ENCODE results near the gene AIF1. TPM values are rescaled to one million over a fixed set of nuclear protein-coding genes. Genes with fewer than 3 reads are reported as not detected.
"Not testable (repeated sequence)": the region's sequence is repeated elsewhere in the genome, so short reads cannot be mapped to it uniquely, and the experiment has no call there.

The AIF1 gene
- total RNA-seq, 1 experiment from 2014 or later = 2.2 TPM

GRCh38 chr6:31587791-31588777 lies 26.9 kb upstream of the AIF1 start:
- no peak for DNase-seq
- H3K4me3 ChIP-seq (ENCODE audit: low read depth, low read length) = no peak overlapping the region
- ChIA-PET CTCF (interaction anchor here (1.3 kb wide), 1 partner anchor 10 kb away, joined by 3 read pairs; no protein-coding TSS in a partner anchor), POLR2A (interaction anchor here (0.5 kb wide), 1 partner anchor 41 kb away, joined by 3 read pairs; the partner anchor contains the start of gene NFKBIL1)
- no peaks in the 10 kb centered on the region for H3K4me1 Mint-ChIP-seq (ENCODE audit: low read depth, unreplicated experiment)
- intact Hi-C loops (cut with micrococcal nuclease; ENCODE audit: unreplicated experiment) = no loop called here
- no TSS peak for BruUV-seq (replicated peaks)
- no peaks in the 10 kb centered on the region for H3K27me3 ChIP-seq (replicated peaks; ENCODE audit: control insufficient read depth, insufficient read depth, low read length)
- no peaks in the 10 kb centered on the region for H3K9me3 Mint-ChIP-seq (ENCODE audit: unreplicated experiment)
- H3K4me3 Mint-ChIP-seq (ENCODE audit: unreplicated experiment) = no peak overlapping the region
- H3K9me3 ChIP-seq = no peaks in the 10 kb centered on the region
- no peak overlapping the region for H3K27ac Mint-ChIP-seq (ENCODE audit: unreplicated experiment)
- no peak for TF ChIP-seq CTCF (IDR thresholded peaks at IDR 0.05; ENCODE audit: insufficient read depth in 1 of 2, low read depth in 1 of 2, low read length in 1 of 2, severe bottlenecking in 1 of 2, unreplicated experiment in 1 of 2)
- H3K4me1 ChIP-seq = no peaks in the 10 kb centered on the region
- H3K36me3 Mint-ChIP-seq (ENCODE audit: insufficient read depth, unreplicated experiment) = no peaks in the 10 kb centered on the region
- no peaks in the 10 kb centered on the region for H3K36me3 ChIP-seq (ENCODE audit: control insufficient read depth, insufficient read depth, low read length)
- no peaks in the 10 kb centered on the region for H3K27me3 Mint-ChIP-seq (ENCODE audit: insufficient read depth, unreplicated experiment)

- Mint-ChIP-seq H3K27me3 (ENCODE audit: insufficient read depth, unreplicated experiment) (no peaks in the 10 kb centered on the region), H3K27ac (ENCODE audit: unreplicated experiment) (no peak overlapping the region), H3K4me1 (ENCODE audit: low read depth, unreplicated experiment) (no peaks in the 10 kb centered on the region), H3K4me3 (ENCODE audit: unreplicated experiment) (no peak overlapping the region), H3K36me3 (ENCODE audit: insufficient read depth, unreplicated experiment) (no peaks in the 10 kb centered on the region), H3K9me3 (ENCODE audit: unreplicated experiment) (no peaks in the 10 kb centered on the region)
- ChIA-PET POLR2A (no interaction called here), CTCF (interaction anchor here (1.3 kb wide), 1 partner anchor 9 kb away, joined by 3 read pairs; no protein-coding TSS in a partner anchor)
- no TSS peak for BruUV-seq (replicated peaks)
- no peaks in the 10 kb centered on the region for H3K36me3 ChIP-seq (ENCODE audit: control insufficient read depth, insufficient read depth, low read length)
- TF ChIP-seq CTCF (IDR thresholded peaks at IDR 0.05; ENCODE audit: insufficient read depth in 1 of 2, low read depth in 1 of 2, low read length in 1 of 2, severe bottlenecking in 1 of 2, unreplicated experiment in 1 of 2) = no peak
- no peak overlapping the region for H3K4me3 ChIP-seq (ENCODE audit: low read depth, low read length)
- no peaks in the 10 kb centered on the region for H3K9me3 ChIP-seq
- intact Hi-C loops (cut with micrococcal nuclease; ENCODE audit: unreplicated experiment) = no loop called here
- no peak for DNase-seq
- no peaks in the 10 kb centered on the region for H3K27me3 ChIP-seq (replicated peaks; ENCODE audit: control insufficient read depth, insufficient read depth, low read length)
- no peaks in the 10 kb centered on the region for H3K4me1 ChIP-seq
Observed at GRCh38 chr6:31588871-31589650, 26.0 kb upstream of the AIF1 start.

GRCh38 chr6:31590691-31591090 lies 24.3 kb upstream of the AIF1 start:
- H3K4me3 Mint-ChIP-seq (ENCODE audit: unreplicated experiment); H3K4me1 Mint-ChIP-seq (ENCODE audit: low read depth, unreplicated experiment); POLR2A ChIA-PET; DNase-seq; H3K9me3 Mint-ChIP-seq (ENCODE audit: unreplicated experiment); H3K9me3 ChIP-seq; H3K4me3 ChIP-seq (ENCODE audit: low read depth, low read length); H3K27me3 Mint-ChIP-seq (ENCODE audit: insufficient read depth, unreplicated experiment); H3K27ac Mint-ChIP-seq (ENCODE audit: unreplicated experiment); H3K27me3 ChIP-seq (replicated peaks; ENCODE audit: control insufficient read depth, insufficient read depth, low read length); CTCF ChIA-PET; BruUV-seq (replicated peaks); intact Hi-C loops (cut with micrococcal nuclease; ENCODE audit: unreplicated experiment); H3K36me3 ChIP-seq (ENCODE audit: control insufficient read depth, insufficient read depth, low read length); H3K4me1 ChIP-seq; H3K36me3 Mint-ChIP-seq (ENCODE audit: insufficient read depth, unreplicated experiment): not testable (repeated sequence)

All from Caco-2 (cell line).